HG03064 (cell line): Measurements from ENCODE around the gene ATN1.

Source experiments
- ATAC-seq: cut with Tn5 transposase; IDR thresholded peaks from one replicate; pipeline ENCODE4 v1.9.1; 2021; ENCODE audit warnings: low read depth; ENCODE audit not compliant: unreplicated experiment

ATN1 gene

DNA sequence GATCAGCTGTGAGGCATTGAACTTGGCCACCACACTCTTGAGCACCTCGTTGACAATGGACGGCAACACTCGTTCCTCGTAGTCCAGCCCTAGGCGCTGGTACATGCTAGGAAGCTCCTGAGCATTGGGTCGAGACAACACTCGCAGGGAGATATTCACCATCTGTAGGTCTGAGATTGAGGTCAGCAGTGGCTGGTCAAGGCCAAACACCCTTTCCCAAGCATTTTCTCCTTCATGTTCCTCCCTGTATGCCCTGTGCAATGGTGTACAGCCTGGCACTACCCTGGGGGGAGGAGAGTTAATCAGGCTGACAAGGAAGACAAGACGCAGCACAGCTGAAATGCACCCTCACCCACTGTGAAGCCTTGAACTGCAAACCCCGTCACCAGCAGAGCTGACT is 40.7 kb downstream of the ATN1 start:
- no peak for ATAC-seq

GRCh38 chr12:6970096-6970527 is 42.4 kb downstream of the ATN1 start:
- peak; percentile 28 for ATAC-seq

GRCh38 chr12:6974180-6974579 is 46.4 kb downstream of the ATN1 start:
- ATAC-seq, result no peak

DNA sequence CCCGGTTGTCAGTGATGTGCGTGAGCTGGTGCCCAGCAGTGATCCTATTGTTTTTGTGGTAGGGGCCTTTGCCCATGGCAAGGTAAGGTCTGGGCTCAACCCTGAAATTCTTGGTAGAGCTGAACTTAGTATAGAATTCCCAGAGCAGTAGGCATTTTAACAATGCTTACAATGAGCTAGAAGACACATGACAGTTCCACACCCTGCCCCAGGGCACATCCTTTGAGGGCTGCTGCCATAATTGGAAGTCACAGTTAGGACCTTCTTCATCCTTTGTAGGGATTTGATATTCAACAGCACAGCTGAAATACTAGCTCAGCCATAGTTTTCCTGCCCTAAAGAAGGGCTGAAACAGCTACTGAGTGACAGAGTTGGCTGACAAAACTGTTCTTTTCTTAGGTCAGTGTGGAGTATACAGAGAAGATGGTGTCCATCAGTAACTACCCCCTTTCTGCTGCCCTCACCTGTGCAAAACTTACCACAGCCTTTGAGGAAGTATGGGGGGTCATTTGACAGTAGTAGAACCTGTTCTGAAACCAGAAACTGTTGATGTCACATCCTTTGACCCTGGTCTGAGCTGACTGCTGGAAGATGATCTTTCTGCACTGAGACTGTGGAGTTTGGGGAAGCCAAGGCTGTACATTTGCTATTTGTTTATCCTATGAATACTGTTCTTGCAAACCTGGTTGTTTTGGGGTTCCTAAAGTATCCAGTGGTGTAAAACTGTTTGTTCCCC is 47.7 kb downstream of the ATN1 start:
- ATAC-seq, result no peak

- ATAC-seq, result no peak
These were observed 49.9 kb downstream of the ATN1 start for GRCh38 chr12:6977653-6978052.

- ATAC-seq, result no peak
These were observed 50.4 kb downstream of the ATN1 start for GRCh38 chr12:6978188-6978587.

- no peak for ATAC-seq
These were observed 50.9 kb downstream of the ATN1 start for GRCh38 chr12:6978611-6979011.

- no peak for ATAC-seq
These were observed 51.3 kb downstream of the ATN1 start for GRCh38 chr12:6979021-6979420.

DNA sequence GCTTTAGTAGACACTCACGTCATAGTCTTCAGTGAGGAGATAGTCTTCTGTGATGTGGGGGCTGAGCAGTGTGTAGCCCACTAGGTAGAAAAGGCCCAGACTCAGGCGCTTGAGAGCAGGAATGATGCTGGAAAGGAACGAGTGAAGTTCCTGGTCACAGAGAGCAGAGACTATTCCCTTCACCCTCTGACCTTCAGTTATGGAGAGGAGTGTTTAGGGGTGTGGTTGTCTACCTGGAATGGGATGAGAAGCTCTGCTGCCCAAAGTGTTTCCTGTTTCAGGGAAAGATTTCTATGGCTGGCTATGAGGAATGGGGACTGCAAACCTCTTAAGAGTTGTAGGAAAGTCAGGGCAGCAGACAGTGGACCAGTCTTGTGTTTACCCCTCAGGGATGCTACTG is 51.7 kb downstream of the ATN1 start:
- no peak for ATAC-seq

DNA sequence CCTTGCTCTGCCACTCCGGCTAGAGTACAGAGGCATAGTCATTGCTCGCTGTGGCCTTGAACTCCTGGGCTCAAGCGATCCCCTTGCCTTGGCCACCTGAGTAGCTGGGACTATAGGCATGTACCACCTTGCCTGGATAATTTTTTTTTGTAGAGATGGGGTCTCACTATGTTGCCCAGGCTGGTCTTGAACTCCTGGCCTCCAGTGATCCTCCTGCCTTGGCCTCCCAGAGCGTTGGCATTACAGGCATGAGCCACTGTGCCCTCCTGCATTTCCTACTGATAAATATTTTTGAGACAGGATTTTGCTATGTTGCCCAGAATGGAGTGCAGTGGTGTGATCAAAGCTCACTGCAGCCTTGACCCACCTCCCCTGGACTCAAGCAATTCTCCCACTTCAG is 52.3 kb downstream of the ATN1 start:
- no peak for ATAC-seq

DNA sequence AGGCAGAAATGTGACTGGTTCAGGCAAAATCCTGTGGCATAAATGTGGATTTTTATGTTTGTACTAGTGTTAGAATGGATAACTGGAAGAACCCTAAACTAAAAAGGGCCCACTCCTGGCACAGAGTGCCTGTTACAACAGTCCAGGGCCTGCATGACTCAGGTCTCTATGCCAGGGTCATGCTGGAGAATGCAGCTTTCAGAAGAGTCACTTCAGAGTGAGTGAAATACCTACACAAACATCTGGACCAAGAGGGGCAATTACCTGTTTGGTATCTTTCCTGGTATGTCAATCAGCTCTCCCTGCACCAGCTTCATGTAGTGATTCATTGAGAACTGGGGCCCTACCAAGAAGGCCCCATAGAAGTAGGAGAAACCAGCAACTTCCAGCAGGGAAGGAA is 53.0 kb downstream of the ATN1 start:
- no peak for ATAC-seq

DNA sequence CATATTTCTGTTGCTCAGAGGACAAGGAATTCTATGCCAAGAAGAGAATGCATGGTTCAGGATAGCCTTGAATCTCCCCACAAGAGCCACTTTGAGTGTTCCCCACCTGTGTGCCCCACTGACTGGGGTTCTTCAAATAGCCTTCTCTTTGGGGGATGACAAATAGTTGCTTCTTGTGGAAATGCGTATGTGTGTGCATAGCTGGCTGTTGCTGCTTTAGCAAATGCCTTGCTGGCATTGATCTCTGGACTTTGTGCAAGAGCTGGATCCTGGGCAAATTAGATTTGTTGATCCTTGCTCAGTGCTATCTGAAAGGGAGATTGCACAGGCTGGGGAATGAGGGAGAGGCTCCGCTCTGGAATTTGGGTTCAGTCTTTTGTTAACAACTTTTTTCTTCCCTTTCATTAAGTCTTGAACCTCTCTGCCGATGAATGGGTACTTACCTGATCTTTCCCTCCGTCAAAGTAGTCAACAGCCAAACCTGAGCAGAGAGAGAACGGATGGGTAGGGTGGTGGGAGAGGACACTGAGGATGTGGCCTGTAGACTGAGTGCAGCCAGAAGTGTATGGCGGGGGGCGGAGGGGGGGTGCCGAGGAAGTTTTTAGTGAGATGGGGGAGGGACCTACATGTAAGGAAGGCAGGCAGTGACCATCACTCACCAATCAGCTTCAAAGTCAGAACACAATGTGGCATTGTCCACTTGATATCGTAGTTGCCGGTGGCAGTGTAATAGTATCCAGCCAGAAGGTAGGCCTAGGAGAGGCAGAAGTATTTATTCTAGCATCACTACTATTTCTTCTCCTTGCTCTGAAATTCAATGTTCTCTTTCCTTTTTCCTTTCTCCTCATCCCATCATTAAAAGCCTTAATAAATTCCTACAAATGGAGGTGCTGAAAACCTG is 53.6 kb downstream of the ATN1 start:
- no peak for ATAC-seq

GRCh38 chr12:6982532-6982931 is 54.8 kb downstream of the ATN1 start:
- no peak for ATAC-seq

DNA sequence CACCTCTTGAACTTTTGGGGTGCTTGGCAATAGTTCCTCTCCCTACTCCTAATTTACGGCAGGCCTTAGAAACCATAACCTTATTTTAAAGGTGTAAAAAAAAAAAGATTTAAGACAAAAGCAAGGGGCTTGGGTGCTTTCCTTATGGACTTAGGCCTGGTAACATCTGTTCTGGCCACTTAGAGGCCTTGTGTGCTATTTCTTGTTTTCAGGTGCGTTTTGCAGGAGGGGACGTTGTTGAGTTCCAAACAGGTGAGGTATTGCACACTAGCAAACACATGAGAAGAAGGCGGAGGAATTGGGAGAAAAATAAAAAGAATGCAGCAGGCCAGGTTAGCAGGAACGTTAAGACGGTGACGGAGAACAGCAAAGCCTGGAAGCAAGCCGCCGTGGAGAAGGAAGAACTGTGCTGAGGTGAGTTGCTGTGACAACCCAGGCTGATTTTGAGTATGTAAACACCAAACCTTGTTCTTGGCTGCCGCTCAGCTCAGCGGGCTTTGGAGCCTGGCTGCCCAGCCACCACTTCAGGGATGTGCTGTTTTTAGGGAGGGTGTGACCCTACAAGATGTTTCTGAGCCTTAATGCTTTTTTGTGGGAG is 60.3 kb downstream of the ATN1 start:
- no peak for ATAC-seq
